VCaP (cell line): Measurements from ENCODE around the gene PSTPIP2.

Experiments used
- H3K27ac ChIP-seq: fragments of 450-650 bp; 2 replicates; pipeline ENCODE4 v1.5.1; 2017
- CTCF ChIP-seq: fragments of 450-650 bp; conservative IDR thresholded peaks from 2 replicates; pipeline ENCODE4 v1.5.1; 2017; ENCODE audit warnings: mild to moderate bottlenecking, moderate library complexity

The PSTPIP2 gene

GRCh38 chr18:46071653-46072375 lies at the start of gene PSTPIP2:
TSS of gene PSTPIP2 (minus strand) at chr18:46072260. CDS start at chr18:46072188, 72 bp downstream.
- no peak for TF ChIP-seq CTCF
- H3K27ac ChIP-seq: peak within 1 kb of the TSS; percentile 55; the same call in 1 of the 2 replicates

GRCh38 chr18:46113751-46114150 lies 41.7 kb upstream of the PSTPIP2 start:
- no peak overlapping the region for H3K27ac ChIP-seq
- TF ChIP-seq CTCF: no peak

- TF ChIP-seq CTCF: no peak
- H3K27ac ChIP-seq: no peak overlapping the region
These were observed 38.3 kb upstream of the PSTPIP2 start for GRCh38 chr18:46110406-46110805.

- H3K27ac ChIP-seq: no peak overlapping the region
- TF ChIP-seq CTCF: no peak
These were observed 37.3 kb upstream of the PSTPIP2 start for GRCh38 chr18:46109386-46109785.

GRCh38 chr18:46104128-46104911 lies 32.3 kb upstream of the PSTPIP2 start, which contains the start of gene HAUS1:
TSS of gene HAUS1 (plus strand) at chr18:46104385. CDS start at chr18:46104412, 27 bp downstream.
- H3K27ac ChIP-seq: peak within 1 kb of the TSS; percentile 79
- TF ChIP-seq CTCF: no peak

- no peak overlapping the region; the same call in 1 of the 2 replicates for H3K27ac ChIP-seq
- TF ChIP-seq CTCF: no peak
These were observed 27.4 kb upstream of the PSTPIP2 start for GRCh38 chr18:46099463-46099862.

- H3K27ac ChIP-seq: peak overlapping the region; percentile 96
- TF ChIP-seq CTCF: no peak
These were observed 26.5 kb upstream of the PSTPIP2 start for GRCh38 chr18:46098616-46098933.
